A673 (cell line): Measurements from ENCODE around the gene GABARAPL2.
"Not testable (repeated sequence)": the region's sequence is repeated elsewhere in the genome, so short reads cannot be mapped to it uniquely, and the experiment has no call there.

Source experiments
- EZH2 ChIP-seq: fragments of 200-600 bp; sonication (generic); IDR thresholded peaks from 2 replicates; pipeline ENCODE4 v1.6.1; 2017; ENCODE audit warnings: borderline replicate concordance, low read depth, mild to moderate bottlenecking, mixed read lengths, antibody characterized with exemption, low read length; ENCODE audit not compliant: poor library complexity, severe bottlenecking
- TF ChIP-seq, protein P1 (sequence below): fragments of 300-800, 200-600 bp; sonication (generic); conservative IDR thresholded peaks from 2 replicates; pipeline ENCODE4 v1.5.1; 2017; ENCODE audit warnings: low read depth, mild to moderate bottlenecking, antibody characterized with exemption, low read length, moderate library complexity, mixed read lengths

DNA sequence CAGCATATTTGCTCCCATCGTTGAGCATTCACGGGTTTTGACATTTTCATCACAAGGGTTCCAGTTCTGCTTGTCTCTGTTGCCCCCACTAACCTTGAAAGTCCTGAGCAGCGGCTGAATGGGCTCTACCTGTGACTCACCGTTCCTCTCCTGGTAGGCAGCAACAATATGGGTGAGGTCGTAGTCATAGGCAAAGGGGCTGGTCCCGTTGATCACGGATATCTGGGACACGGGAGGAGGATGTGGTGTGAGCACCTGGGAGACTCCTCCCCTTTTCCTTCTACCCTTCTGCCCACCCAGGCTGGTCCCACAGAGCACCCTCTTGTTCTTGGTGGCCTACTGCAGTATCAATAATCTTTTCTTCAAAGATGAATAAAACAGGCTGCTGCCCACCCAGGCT is 23.7 kb upstream of the GABARAPL2 start:
- TF ChIP-seq, protein P1, sequence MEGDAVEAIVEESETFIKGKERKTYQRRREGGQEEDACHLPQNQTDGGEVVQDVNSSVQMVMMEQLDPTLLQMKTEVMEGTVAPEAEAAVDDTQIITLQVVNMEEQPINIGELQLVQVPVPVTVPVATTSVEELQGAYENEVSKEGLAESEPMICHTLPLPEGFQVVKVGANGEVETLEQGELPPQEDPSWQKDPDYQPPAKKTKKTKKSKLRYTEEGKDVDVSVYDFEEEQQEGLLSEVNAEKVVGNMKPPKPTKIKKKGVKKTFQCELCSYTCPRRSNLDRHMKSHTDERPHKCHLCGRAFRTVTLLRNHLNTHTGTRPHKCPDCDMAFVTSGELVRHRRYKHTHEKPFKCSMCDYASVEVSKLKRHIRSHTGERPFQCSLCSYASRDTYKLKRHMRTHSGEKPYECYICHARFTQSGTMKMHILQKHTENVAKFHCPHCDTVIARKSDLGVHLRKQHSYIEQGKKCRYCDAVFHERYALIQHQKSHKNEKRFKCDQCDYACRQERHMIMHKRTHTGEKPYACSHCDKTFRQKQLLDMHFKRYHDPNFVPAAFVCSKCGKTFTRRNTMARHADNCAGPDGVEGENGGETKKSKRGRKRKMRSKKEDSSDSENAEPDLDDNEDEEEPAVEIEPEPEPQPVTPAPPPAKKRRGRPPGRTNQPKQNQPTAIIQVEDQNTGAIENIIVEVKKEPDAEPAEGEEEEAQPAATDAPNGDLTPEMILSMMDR = not testable (repeated sequence)
- not testable (repeated sequence) for TF ChIP-seq EZH2
